GM12872 (cell line): Measurements from ENCODE around the gene RNF113B.

ENCODE experiments used
- CTCF ChIP-seq: IDR thresholded peaks from 3 replicates; pipeline ENCODE4 v1.5.1; 2011; ENCODE audit warnings: low read depth, mild to moderate bottlenecking, low read length, moderate library complexity; ENCODE audit not compliant: insufficient read depth

RNF113B gene

GRCh38 chr13:98214707-98215106, 37.6 kb upstream of the RNF113B start:
- TF ChIP-seq CTCF = no peak

GRCh38 chr13:98214008-98214643, 37.1 kb upstream of the RNF113B start:
- no peak for TF ChIP-seq CTCF

- TF ChIP-seq CTCF = no peak
Measured at GRCh38 chr13:98213354-98213753, 36.3 kb upstream of the RNF113B start.

GRCh38 chr13:98212763-98213162, 35.7 kb upstream of the RNF113B start:
- TF ChIP-seq CTCF = no peak

GRCh38 chr13:98208606-98209005, 31.5 kb upstream of the RNF113B start:
- no peak for TF ChIP-seq CTCF

- no peak for TF ChIP-seq CTCF
Measured at GRCh38 chr13:98207416-98207815, 30.3 kb upstream of the RNF113B start.

GRCh38 chr13:98206946-98207345, 29.9 kb upstream of the RNF113B start:
- TF ChIP-seq CTCF = no peak
